Thyroid gland (tissue), 4 donors: ENCODE measurements around the gene SERPINA3.

Source experiments
- POLR2A ChIP-seq, 2 donors: fragments of 450-650 bp; IDR thresholded peaks; one replicate each; pipeline ENCODE4 v1.6.1; 2017; ENCODE audit warnings: antibody characterized with exemption in 2 of 2, mild to moderate bottlenecking in 2 of 2, moderate library complexity in 1 of 2
- TF ChIP-seq, protein P1 (sequence below), 6 experiments: fragments of 200-600 bp in 3 of 6; fragments of 450-650 bp in 3 of 6; sonication (generic) in 3 of 6; IDR thresholded peaks; one replicate each; pipeline ENCODE4 v1.5.1; 2016 to 2019; ENCODE audit warnings: antibody characterized with exemption in 6 of 6, mild to moderate bottlenecking in 2 of 6, inconsistent platforms in 1 of 6, moderate library complexity in 1 of 6

DNA sequence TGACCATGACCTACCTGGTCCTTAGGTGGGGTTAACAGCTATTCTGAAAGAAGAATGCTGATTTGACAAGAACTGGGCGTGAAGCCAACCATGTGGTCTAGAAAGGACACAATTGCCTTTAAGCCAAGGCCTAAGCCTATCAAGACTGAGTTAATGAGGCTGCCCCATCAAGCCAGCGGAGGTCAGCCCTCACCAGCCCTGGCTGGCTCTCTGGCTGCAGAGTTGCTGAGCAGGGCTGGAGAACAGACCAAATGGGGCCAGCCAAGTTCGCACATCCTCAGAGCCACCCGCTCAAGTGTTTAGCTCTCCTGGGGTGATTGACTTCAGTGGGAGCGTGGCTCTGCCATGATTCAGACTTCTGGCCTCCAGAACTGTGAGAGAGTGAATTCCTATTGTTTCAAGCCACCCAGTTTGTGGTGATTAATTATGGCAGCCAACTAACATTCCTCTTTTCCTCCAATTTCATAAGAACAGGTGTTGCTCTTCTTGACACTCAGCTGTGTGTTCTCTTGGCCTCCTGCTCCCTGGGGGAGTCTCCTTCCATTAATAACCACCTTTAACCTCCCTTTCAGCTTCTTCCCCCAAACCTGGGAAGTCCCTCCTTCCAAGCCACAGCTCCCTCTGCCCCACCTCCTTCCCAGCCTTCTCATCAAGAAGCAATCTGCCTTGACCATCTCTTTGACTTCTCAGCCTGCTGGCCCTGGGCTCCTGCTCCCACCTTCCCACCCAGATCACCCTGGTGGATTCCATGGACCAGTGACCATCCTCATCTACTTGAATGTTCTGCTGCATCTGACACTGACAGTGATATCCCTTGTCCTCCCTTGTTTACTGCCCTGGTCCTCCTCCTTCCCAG, 36.2 kb upstream of the SERPINA3 start:
- TF ChIP-seq, protein P1, sequence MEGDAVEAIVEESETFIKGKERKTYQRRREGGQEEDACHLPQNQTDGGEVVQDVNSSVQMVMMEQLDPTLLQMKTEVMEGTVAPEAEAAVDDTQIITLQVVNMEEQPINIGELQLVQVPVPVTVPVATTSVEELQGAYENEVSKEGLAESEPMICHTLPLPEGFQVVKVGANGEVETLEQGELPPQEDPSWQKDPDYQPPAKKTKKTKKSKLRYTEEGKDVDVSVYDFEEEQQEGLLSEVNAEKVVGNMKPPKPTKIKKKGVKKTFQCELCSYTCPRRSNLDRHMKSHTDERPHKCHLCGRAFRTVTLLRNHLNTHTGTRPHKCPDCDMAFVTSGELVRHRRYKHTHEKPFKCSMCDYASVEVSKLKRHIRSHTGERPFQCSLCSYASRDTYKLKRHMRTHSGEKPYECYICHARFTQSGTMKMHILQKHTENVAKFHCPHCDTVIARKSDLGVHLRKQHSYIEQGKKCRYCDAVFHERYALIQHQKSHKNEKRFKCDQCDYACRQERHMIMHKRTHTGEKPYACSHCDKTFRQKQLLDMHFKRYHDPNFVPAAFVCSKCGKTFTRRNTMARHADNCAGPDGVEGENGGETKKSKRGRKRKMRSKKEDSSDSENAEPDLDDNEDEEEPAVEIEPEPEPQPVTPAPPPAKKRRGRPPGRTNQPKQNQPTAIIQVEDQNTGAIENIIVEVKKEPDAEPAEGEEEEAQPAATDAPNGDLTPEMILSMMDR (IDR thresholded peaks at IDR 0.05): no peak
- TF ChIP-seq POLR2A (IDR thresholded peaks at IDR 0.05): no peak
